Posterior cingulate gyrus (tissue), 11 donors: ENCODE data around the gene ZGPAT.

Experiments
- DNase-seq, 10 donors: peaks; one replicate each; pipeline versions ENCODE4 v3.0.0 to v3.0.0-alpha.2; 2020 to 2021; ENCODE audit warnings: mixed read lengths in 3 of 10
- intact Hi-C: fragments of 100-400 bp; cut with DNase I; formaldehyde crosslinking; loops from one replicate; pipeline ENCODE4 v1.15.1; 2023

Gene ZGPAT

DNA sequence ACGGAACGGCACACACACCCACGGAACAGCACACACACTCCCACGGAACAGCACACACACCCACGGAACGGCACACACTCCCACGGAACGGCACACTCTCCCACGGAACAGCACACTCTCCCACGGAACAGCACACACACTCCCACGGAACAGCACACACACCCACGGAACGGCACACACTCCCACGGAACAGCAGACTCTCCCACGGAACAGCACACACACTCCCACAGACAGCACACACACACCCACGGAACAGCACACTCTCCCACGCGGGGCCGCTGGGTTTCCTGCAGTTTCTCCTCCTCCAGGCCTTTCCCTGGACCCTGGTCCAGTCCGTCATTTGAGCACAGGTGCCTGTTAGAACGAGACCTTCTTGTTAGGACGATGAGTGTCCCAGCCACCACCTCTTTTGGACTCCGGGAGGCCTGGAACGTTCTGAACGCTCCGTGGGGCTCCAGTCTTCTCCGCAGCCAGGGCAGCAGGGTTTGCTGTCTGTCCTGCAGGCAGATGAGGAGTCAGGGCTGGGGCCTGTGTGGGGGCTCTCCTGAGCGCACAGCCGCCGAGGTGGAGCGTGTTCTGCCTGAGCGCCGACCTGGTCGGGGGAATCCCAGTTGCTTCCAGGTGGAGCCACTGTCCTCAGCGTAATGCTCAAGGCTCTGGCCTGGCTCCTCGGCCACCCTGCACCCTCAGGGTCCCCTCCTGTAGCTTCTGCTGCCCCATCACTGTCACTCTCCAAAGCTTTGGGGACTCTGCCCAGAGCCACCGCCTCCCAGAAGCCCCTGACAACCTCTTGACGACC lies 29.0 kb upstream of the ZGPAT start:
- no peak for DNase-seq
- intact Hi-C loops, result no loop called here

DNA sequence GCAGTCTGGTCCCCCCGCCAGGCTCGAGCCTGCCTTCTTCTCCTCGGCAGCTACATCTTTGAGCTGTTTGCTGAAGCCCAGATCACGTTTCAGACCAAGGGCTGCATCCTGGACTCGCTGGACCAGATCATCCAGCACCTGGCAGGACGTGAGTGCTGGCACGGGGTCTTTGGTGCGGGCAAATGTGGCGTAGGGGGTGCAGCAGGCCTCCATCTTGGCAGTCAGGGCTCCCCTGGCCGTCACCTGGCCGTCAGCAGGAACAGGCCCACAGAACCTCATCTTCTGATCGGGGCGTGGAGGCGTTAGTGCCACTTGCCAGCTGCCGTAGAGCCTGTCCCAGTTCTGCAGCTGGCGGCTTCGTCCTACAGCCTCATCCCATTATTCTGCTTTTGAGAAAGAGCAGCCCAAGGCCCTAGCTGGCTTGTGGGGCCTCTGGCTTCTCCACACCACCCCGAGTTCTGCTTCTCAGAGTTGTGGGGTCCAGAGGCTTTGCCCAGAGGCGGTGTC lies 28.0 kb upstream of the ZGPAT start:
- intact Hi-C loops, result no loop called here
- peak in 3 of 10 donors; percentile 36 to 85 (median 50) for DNase-seq

DNA sequence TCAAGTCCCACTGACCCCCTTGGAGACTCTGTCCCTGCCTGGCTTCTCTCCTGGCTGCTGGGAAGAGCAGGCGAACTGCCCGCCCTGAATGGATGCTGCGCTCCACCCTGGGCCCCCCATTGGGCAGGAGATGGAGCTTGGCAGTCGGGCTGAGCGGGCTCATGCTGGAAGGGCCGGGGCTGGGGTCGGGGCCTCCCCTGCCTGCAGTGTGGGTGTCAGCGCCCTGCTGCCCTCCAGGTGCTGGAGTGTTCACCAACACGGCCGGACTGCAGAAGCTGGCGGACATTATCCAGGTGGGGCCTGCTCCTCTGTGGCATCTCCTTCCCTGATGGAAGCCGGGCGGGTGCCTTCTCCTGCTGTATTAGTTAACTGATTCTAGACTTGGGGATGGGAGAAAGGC lies 27.4 kb upstream of the ZGPAT start:
- intact Hi-C loops, result no loop called here

DNA sequence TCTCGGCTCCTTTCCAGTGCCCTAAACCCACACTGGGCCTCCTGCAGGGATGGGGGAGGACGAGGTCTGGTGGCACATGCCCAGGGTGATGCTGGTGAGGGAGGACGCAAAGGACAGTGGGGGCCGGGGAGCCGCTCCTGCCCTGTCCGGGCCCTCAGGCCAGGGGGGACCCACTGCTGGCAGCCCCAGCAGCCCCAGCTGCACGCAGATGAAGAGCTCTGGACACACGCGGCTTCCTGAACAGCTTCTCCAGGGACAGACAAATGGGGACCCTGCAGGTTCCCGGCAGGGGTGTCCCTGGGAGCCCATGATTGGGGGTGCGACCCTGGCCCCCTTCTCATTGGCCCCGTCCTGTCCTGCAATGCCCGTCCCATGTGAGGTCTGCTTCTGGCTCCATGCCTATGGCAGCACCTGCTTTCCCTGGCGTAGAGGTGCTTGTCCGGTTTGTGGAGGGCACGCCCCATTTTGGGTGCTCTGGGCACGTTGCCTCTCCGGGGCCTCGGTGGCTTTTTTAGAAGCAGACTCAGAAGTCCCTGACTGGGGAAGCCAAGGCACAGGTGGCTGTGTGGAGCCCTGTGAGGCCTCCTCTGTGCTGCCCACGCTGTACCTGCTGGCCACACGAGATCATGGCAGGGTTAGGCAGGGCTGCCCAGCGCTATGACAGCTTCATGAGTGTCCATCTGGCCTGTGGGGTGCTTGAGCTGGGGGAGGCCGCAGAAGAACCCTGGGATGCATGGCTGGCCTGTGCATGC lies 26.8 kb upstream of the ZGPAT start:
- no peak for DNase-seq
- intact Hi-C loops, result no loop called here

More for the DNA sequence above, 27.4 kb upstream of the ZGPAT start:
- DNase-seq, result no peak

GRCh38 chr20:63681609-63682142 lies 26.2 kb upstream of the ZGPAT start:
- intact Hi-C loops, result no loop called here
- no peak for DNase-seq

GRCh38 chr20:63682384-63683139 lies 25.3 kb upstream of the ZGPAT start:
- peak in 8 of 10 donors; percentile 59 to 94 (median 78) for DNase-seq
- intact Hi-C loops, result no loop called here

DNA sequence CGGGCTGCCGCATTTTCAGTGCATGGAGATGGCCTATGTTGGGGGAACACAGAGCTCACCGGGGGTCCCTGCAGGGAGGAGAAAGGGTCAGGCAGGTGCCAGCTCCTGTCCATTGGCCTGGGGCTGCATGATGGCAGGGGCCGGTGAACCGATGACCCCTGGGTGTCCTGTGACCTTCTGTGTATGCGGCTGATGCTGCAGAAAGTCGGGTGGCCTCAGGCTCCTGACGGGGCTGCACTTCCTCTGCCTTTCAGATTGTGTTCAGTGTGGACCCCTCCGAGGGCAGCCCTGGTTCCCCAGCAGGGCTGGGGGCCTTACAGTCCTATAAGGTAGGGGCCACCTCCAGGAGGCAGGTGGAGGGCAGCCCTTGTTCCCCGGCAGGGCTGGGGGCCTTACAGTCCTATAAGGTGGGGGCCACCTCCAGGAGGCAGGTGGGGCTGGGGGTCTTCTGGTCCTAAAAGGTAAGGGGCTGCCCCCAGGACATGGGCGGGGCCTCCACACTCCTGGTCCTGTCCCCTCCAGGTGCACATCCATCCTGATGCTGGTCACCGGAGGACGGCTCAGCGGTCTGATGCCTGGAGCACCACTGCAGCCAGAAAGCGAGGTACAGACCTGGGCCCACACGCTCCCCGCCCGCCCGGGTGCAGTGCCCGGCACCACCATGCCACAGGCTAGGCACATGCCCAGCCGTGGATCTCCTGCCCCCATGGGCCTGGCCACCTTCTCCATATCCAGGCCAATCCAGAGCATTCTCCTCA lies 22.4 kb upstream of the ZGPAT start:
- intact Hi-C loops, result no loop called here
- no peak for DNase-seq

- intact Hi-C loops, result no loop called here
These were observed 21.7 kb upstream of the ZGPAT start for GRCh38 chr20:63686094-63686491.

DNA sequence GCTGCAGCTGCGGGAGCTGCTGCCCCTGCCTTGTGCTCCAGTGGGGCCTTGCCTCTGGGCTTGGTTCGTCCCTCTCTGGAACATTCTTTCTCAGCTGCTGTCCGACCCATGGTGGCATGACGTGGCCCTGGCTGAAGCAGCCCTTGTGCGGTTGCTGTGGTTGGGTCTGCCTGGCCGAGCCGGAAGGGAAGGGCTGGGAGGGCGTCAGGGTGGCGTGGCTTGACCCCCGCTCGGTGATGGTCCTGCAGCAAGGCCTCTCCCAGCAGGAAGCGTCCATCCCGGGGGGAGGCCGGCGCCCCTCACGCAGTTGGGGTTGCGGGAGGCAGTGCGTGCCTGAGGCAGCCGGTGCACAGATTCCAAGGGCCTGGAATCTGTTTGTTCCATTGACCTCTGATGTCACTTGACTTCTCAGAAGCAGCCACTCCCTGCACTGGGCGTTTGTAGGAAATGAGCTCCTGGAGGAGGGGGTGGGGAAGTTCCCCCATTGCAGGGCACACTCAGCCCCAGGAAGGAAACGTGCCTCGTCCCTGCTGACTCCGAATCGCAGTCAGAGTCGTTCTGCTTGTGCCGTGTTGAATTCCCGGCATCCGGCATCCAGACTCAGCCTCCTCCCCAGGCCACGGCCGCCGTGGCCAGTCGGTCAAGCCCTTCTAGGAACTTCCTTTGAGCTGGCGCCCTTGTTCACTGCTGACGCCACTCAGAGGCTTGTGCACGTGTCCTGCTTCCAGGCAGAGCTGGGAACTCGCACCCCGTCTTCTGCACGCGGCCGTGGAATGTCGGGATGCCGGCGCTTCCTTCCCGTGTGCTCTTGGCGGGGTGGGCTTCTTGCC lies 21.1 kb upstream of the ZGPAT start:
- DNase-seq, result no peak
- intact Hi-C loops, result no loop called here

More at GRCh38 chr20:63686094-63686491, 21.7 kb upstream of the ZGPAT start:
- no peak for DNase-seq

DNA sequence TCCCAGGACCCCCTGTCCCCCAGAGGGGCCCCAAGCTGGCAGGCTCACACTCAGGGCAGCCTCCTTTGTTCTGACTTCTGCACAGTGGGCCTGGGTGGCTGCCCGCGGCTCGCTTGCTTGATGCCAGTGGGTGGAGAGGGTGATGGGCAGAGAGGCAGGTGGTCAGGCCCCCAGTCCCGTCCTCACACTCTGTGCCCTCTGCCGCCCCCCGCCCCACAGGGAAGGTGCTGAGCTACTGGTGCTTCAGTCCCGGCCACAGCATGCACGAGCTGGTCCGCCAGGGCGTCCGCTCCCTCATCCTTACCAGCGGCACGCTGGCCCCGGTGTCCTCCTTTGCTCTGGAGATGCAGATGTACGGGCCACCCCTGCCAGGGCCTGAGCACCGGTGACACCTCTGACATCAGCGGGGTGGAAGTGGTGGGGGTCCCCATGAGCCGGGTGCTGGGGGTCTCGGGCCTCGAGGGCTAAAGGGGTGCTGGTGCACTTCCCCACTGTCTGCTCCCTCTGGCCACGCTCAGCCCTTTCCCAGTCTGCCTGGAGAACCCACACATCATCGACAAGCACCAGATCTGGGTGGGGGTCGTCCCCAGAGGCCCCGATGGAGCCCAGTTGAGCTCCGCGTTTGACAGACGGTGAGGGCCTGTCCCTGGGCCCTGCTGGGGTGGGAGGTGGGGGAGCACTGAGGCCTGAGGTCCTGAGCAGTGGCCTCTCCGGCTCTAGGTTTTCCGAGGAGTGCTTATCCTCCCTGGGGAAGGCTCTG lies 20.2 kb upstream of the ZGPAT start:
- intact Hi-C loops, result no loop called here
- DNase-seq, result no peak

GRCh38 chr20:63688228-63689045 lies 19.4 kb upstream of the ZGPAT start:
- DNase-seq, result no peak
- intact Hi-C loops, result no loop called here

DNA sequence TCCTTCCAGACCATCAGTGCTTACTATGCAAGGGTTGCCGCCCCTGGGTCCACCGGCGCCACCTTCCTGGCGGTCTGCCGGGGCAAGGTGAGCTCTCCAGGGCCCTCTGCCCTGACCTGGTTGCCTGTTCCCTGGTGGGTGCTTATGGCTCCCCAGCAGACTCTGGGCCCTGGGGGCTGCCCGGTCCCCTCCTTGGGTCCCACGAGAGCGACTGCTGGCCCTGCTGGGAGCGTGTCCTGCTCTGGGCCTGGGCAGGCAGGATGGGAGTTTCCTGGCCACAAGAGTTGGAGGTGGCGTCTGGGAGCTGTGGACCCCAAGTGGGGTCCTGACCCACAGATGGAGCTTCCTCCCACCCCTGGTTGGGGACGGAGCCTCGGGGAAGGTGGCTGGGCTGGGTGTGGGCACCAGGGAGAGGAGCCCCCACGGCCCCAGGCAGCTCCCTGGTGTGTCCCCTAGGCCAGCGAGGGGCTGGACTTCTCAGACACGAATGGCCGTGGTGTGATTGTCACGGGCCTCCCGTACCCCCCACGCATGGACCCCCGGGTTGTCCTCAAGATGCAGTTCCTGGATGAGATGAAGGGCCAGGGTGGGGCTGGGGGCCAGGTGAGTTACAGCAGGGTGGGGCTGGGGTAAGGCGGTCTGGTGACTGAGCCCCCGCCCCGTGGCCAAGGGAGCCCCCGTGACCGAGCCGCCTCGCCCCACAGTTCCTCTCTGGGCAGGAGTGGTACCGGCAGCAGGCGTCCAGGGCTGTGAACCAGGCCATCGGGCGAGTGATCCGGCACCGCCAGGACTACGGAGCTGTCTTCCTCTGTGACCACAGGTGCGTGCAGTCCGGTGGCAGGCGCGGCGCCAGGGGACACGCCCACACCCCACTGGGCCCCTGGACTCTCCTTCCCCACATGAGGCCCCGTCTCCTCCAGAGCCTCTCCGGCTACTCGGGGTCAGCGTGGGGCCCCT lies 18.5 kb upstream of the ZGPAT start:
- DNase-seq, result no peak

GRCh38 chr20:63690003-63690897 lies 17.6 kb upstream of the ZGPAT start:
- no peak for DNase-seq
- intact Hi-C loops, result no loop called here

More for the DNA sequence above, 18.5 kb upstream of the ZGPAT start:
- intact Hi-C loops, result no loop called here

GRCh38 chr20:63690898-63691710 lies 16.7 kb upstream of the ZGPAT start:
- no peak for DNase-seq
- intact Hi-C loops, result no loop called here
